T1000 (cell line): ENCODE measurements around the gene VWA1.
"Not testable (repeated sequence)": the region's sequence is repeated elsewhere in the genome, so short reads cannot be mapped to it uniquely, and the experiment has no call there.

Experiments
- DNase-seq: peaks from one replicate; lab custom pipeline; 2025; ENCODE audit warnings: mixed read lengths; lab: John Stamatoyannopoulos, UW

The VWA1 gene

DNA sequence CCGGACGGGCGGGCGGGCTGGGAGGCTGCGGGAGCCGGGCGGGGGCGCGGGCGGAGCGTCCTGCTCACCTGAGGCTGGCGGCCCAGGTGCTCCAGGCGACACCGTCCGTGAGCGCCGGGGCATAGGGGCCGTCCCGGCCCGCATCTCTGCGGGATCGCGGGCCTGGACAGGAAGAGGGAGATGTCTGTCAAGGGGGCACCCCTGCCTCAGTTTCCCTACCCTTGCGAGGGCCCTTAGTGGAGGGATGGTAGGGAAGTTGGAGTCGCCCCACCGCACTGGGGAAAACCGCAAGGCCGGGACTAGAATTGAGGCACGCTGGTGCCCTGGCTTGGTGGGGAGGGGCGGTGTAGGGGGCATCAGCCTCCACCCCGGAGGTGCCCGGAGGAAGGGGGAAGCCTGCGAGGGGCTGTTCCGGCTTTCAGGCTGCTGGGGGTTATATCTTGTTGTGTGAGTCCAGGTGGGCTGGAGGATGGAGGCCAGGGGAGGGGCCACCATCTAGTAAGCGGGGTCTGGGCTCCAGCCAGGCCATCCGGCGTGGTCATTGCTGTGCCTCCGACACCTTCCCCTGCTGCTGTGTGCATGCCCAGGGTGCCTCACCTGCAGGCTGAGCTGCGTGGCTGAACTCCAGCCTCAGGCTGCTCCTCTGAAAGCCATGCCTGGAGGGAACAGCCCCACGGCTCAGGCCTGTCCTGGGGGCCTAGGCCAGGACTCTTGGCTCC, 580 bp downstream of the VWA1 start:
- DNase-seq: no peak

DNA sequence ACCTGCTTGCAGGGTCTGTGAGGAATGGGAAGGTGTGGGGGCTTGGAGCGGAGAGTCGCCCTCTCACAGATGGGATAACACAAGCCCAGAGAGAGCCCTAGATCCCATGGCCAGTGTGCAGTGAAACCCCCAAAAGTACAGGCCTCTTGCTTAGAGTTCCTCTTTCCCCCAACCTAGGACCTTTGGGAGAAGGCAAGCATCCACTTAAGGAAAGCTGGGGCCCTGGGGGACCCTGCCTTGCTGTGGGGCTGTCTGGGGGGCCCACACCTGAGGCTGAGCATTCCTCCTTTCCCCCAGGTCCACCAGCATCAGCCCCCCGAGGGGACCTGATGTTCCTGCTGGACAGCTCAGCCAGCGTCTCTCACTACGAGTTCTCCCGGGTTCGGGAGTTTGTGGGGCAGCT, 1.1 kb downstream of the VWA1 start:
- DNase-seq: no peak

DNA sequence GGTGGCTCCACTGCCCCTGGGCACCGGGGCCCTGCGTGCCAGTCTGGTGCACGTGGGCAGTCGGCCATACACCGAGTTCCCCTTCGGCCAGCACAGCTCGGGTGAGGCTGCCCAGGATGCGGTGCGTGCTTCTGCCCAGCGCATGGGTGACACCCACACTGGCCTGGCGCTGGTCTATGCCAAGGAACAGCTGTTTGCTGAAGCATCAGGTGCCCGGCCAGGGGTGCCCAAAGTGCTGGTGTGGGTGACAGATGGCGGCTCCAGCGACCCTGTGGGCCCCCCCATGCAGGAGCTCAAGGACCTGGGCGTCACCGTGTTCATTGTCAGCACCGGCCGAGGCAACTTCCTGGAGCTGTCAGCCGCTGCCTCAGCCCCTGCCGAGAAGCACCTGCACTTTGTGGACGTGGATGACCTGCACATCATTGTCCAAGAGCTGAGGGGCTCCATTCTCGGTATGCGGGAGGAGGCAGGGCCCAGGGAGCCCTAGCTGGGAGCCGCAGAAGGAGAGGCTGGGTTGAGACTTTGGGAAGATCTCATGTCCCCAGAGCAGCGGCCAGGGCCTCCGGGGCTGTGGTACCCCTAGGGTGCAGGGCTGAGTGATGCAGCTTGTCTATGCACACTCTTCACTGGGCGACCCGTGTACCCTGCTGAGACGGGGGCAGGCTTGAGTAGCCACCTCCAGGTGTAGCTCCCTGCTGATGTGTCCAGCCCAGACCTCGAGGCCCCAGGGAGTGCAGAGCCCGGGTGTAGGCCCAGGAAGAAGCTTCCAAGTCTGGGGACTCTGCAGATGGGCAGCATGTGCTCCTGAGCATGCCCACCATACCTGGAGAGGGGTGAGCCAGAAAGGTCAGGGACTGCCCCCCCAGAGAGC, 1.8 kb downstream of the VWA1 start:
- DNase-seq: no peak

DNA sequence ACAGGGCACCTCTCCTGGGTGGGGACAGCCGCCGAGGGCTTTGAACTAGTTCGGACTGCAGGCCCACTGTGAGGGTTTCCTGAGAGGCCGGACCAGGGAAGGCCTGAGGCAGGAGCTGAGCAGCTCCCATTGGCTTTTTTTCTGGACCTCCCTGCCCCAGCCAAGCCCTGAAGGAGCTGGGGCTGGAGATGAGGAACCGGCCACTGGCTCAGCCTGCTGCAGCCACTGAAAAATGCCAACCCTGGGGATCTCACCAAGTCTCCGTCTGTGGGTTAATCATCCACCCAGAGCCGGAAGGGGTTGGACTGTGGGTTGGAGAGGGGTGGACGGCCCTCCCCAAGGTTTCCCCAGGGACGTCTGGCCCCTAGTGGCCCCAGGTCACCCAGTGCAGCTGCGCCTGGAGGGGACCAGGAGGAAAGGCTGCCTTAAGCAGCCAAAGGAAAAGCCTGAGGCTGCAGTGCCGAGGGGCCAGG, 2.5 kb downstream of the VWA1 start:
- no peak for DNase-seq

DNA sequence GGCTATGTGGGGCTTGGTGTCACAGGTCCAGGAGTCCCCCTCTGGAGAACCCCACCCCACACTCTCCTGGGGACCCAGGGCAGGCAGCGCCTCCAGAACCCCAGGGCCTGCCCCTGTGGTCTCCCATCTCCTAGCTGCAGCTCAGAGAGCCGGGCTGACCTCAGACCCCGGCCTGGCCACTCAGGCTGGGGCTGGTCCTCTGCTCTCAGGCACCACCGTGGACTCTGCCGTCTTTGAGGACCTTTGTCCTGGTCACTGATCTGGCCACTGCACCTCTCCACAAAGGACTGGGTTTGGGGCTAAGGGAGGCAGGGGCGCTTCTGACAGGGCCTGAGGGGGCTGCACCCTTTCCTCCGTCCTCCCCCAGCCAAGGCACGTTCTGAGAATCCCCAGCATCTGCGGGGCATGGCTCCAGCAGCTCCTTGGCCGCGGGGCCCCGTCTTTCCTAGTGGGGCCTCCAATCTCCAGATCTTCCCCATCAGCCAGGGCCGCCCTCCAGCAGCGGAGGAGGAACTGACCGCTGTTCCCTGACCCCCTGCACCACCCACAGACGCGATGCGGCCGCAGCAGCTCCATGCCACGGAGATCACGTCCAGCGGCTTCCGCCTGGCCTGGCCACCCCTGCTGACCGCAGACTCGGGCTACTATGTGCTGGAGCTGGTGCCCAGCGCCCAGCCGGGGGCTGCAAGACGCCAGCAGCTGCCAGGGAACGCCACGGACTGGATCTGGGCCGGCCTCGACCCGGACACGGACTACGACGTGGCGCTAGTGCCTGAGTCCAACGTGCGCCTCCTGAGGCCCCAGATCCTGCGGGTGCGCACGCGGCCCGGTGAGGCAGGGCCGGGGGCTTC, 3.3 kb downstream of the VWA1 start:
- no peak for DNase-seq

DNA sequence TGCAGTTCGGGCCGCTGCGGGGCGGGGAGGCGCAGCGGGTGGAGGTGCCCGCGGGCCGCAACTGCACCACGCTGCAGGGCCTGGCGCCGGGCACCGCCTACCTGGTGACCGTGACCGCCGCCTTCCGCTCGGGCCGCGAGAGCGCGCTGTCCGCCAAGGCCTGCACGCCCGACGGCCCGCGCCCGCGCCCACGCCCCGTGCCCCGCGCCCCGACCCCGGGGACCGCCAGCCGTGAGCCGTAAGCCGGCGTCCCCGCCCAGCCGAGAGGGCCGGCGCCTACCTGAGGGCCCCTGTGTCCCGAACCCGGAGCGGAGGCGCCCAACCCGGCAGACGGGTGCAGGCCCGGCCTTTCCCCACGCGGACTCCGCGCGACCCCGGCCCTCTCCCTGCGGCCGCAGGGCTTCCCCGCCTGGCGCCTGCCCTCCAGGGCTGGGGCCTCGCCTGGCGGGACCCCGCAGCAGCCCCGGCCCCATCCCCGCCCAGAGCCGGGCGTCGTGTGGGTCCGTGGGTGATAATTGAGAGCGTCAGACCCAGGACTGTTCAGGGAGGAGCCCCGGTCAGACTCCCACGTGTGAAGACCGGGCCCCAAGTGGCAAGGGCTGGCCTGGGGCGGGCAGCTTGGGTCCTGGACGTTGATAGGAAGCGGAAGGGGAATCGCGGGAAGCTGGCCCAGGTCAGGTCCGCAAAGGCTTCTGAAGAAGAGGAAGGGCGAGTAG, 4.2 kb downstream of the VWA1 start:
- no peak for DNase-seq

DNA sequence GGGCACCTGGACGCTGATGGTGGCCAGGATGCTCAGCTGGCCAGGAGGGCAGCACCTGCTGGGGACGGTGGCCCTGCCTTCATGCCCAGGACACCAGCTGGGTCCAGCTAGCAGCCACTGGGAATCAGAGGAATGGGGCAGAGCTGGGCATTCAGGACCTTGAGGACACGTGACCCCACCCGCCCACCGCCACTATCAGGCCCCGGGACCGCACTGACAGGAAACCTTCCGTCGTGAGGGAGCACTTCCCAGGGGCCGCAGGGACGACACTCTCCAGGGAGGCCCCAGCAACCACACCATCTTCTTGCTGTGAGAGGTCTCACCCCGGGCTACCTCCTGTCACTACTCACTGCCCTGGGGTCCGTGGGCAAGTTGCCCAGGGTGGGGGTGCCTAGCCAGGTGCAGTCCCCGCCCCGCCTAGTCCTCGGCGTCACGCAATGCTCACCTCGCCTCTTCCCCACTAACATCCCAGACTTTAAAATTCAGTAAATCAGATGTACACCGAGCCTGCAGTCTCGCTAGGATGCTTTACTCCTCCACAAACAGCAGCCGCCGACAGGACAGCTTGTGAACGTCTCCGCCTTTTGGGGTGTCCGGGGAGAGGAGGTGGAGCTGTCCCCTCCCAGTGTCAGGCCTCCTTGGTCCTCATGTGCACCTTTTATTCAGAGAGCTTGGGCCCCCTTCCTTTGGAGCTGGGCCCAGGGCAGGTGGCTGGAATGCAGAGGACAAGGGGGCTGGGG, 4.9 kb downstream of the VWA1 start:
- no peak for DNase-seq

DNA sequence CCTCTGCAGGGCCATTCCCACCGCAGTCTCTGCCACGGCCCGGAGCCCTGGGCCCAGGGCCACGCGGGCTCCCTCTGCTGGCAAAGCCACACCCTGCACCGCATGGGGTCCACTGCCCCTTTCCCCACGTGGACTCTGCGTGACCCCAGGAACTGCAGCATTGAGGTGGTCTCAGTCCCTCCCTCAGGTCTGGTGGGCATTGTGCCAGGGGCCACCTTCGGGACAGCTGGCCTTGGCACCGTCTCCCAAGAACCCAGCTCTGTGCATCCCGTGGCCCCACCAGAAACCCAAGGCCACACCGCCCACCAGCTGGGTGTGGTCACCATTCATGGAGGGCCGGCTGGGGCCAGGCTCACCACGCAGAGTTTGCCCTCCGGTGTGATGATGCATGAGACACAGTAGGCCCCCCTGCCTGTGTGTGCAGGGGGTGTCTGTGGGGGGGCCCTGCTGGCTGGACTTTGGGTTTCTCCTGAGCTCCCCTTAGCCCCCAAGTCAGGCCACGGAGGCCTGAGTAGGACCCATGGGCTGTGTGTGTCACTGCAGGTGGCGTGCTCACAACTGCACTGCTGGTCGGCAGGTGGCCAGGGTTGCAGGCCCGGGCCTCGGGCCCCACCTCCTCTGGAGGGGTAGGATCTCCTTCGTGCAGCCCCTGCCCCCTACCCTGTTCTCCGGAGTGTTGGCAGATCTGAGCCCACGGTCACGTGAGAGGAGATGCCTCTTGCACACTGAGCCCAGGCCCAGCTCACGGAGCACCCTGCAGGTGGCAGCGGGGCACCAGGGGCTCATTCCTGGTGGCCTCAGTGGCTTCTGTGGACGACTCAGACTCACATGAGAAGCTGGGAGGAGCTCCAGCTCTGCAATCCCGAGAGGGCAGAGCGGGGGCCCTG, 5.8 kb downstream of the VWA1 start:
- DNase-seq: no peak

DNA sequence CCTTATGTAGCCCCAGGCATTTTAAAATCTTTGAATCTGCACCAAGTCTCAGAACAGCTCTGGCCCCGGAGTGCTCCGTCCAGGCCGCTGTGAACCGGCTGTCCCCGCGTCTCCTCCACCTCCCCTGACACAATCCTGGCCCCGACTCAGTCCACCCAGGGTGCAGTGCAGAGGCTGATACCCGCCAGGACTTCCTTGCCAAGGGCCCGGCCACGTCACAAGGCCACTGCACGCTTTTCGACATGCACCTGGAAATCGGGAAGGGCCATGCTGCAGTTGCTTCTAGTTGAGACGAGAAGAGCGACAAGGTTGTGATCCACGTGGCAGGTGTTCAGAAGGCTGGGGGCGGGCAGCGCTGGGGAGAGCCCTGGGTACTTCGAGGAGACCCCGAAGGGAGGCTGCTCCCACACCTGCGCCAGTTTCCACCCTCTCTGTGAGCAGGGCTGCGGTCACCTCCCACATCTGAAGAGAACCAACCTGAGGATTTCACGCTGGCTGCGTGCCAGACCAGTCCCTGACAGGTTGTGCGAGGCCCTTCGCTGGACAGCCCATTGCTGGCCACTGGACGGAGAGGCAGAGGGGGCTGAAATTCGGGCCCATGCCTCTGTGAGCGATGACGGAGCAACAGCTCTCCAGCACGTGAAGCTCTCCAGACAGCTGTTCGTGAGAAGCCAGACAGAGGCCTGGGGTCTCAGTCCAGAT, 6.7 kb downstream of the VWA1 start:
- DNase-seq: no peak

DNA sequence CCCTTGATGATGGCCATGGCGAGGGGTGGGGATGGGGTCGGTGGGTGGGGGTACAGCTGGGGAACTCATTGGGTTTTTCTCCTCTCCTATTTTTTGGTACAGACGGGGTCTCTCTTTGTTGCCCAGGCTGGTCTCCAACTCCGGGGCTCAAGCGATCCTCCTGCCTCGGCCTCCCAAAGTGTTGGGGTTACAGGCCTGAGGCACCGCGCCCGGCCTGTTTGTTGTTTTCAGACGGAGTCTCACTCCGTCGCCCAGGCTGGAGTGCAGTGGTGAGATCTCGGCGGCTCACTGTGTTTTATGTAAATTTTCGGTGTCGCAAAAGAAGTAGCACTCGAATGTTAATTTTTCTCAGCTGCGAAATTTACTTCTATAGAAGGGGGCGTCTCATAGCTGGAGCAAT, 11.1 kb downstream of the VWA1 start:
- DNase-seq: not testable (repeated sequence)

DNA sequence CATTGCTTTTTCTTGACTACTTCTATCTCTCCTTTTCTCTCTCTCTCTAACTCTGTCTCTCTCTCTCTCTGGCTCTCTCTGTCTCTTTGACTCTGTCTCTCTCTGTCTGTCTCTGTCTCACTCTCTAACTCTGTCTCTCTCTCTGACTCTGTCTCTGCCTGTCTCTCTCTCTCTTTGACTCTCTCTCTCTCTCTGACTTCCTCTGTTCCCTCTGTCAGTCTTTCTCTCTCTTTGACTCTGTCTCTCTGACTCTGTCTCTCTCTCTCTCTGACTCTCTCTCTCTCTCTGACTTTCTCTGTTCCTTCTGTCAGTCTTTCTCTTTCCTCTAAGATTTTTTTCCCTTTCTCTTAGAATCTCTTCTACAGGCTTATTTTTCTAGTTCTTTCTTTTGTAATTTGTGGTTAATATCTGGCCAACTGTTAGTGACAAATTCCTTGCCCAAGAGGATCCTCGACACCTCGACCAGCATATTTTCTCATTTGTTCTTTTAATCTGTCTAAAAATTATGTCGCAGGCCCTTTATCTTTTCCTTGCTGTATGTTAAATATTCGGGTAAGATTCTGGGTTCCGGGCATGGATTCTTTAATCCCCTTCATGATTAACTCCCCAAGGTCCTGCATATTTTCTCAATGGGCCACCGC, 13.7 kb downstream of the VWA1 start, which contains the start of gene ATAD3C:
ATAD3C (plus strand) TSS at position 591 of the 641 bp plus-strand sequence. CDS start 995 bp downstream, outside the sequence.
- no peak for DNase-seq

DNA sequence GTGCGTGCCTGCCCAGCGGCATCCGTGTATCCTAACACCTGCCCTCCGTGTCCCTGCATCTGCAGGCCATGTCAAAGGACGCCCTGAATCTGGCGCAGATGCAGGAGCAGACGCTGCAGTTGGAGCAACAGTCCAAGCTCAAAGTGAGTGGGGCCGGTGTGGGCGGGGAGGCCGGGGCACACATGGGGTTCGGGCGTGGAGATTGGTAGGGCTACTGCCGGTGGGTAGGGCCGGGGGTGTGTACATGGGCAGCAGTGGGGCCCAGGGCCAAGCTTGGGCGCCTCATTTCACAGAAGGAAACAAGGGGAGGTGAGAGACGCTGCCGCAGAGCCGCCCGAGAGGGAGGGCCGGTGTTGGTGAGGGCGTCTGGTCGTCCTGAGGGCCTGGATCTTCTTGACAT, 15.1 kb downstream of the VWA1 start:
- not testable (repeated sequence) for DNase-seq

DNA sequence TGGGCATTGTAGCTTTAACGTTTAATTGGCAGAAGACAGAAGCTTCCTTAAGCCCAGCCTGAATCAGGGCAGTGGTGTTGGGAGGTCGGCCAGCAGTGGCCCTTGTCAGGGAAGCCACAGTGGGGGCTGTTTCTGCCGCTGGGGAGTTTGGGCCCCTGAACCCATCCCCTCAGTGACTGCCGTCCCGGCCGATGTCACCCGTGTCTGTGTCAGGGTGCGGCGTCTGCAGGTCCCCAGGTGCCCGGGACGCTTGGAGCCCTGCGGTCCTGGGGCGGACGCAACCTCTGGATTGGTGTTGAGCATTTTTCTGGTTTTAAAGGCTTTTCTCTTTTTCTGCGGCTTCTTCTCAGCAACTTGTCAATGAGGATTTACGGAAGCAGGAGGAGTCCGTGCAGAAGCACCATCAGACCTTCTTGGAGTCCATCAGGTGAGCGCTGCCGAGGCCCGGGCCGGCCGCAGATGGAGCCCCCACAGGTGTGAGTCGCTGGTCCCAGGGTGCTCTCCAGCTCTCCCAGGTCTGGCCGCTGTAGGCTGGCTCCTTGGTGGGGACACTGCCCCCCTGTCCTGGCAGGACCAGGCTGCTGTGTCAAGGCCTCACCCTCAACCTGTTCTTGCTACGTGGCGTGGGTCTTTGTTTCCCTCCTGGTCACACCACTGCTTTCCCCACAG, 16.3 kb downstream of the VWA1 start:
- DNase-seq: no peak

DNA sequence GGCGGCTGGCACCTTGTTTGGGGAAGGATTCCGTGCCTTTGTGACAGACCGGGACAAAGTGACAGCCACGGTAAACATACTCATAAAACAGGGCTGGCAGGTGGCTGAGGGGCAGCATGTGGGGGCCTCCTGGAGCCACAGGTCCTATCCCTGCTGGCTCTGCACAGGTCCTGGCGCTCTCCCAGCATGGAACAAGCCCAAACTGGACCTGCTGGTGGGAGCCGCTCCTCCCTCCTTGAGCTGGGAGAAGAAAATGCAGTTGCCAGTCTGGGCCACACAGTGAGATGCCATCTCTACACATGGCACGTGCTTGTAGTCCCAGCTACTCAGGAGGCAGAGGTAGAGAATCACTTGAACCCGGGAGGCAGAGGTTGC, 16.9 kb downstream of the VWA1 start:
- not testable (repeated sequence) for DNase-seq

DNA sequence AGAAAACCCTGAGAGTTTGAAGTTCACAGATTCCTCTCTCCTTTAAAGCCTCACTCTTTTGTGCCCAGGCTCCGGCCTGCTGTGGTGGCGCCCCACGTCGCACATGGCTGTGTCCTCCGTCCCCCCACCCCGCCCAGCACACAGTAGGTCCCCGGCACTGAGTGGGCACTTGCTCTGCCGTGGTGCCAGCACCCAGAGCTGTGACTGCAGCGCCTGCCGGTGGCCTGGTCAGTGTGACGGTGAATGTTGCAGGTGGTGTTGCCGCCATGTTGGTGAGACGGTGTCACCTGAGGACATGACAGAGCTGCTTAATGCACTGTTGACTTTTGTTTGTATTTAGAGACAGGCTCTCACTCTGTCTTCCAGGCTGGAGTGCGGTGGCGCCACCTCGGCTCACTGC, 17.4 kb downstream of the VWA1 start:
- no peak for DNase-seq

DNA sequence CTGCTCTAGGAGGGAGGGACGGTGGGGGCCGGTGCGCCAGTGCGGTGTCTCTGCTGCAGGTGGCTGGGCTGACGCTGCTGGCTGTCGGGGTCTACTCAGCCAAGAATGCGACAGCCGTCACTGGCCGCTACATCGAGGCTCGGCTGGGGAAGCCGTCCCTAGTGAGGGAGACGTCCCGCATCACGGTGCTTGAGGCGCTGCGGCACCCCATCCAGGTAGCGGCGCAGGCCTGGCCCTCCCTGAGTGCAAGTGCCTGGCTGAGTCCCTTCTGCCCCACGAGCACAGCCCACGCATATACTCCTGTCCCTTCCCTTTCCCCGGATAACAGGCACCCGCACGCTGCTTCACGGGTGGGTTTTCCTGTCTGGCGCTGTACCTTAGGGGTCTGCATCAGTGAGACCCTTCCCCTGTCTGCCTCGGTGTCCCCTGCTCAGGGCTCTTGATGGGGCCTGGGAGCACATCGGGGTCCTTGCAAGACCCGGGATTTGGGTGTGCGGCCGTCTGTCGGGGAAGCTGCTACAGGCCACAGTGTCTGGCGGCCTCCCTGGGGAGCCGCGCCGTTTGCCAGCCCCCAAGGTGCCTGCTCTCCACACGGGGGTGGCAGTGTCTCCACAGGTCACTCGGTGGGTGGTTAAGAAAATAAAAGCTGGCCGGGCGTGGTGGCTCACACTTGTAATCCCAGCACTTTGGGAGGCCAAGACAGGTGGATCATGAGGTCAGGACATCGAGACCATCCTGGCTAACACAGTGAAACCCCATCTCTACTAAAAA, 19.0 kb downstream of the VWA1 start:
- not testable (repeated sequence) for DNase-seq

DNA sequence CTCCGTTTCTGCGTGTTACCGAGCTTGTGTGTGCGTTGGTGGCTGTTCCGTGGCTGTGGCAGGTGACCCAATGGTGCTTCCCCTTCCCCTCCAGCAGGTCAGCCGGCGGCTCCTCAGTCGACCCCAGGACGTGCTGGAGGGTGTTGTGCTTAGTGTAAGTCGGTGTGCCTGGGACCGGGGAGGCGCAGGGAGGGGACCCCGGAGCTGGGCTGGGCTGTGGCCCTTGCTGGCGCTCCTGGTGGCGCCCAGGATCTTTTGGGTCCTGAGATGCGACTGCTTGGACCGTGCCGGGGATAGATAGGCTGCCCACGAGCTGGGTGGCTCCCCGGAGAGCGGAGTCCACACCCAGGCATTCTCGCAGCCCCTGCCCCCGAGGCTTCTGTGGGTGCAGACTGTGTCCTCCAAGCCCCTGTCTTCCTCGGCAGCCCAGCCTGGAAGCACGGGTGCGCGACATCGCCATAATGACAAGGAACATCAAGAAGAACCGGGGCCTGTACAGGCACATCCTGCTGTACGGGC, 19.9 kb downstream of the VWA1 start:
- no peak for DNase-seq
